Osteoblast (primary cell): ENCODE results near the gene TENM4. TPM values are rescaled to one million over a fixed set of nuclear protein-coding genes. Genes with fewer than 3 reads are reported as not detected.

Experiments
- DNase-seq: peaks from one replicate; pipeline ENCODE4 v3.0.0; 2011; ENCODE audit warnings: low spot score, mixed read lengths; ENCODE audit not compliant: insufficient read length; ENCODE audit errors: missing footprints
- H2AFZ ChIP-seq: 2 replicates; pipeline ENCODE4 v1.6.0; 2011; ENCODE audit warnings: mild to moderate bottlenecking, low read length
- H3K27ac ChIP-seq: 2 replicates; pipeline ENCODE4 v1.5.1; 2011; ENCODE audit warnings: mild to moderate bottlenecking, low read depth, low read length, moderate library complexity
- H3K27me3 ChIP-seq: 2 replicates; pipeline ENCODE4 v1.6.0; 2012; ENCODE audit warnings: mild to moderate bottlenecking, control low read depth, inconsistent platforms, low read length, moderate library complexity; ENCODE audit not compliant: insufficient read depth
- H3K36me3 ChIP-seq: 2 replicates; pipeline ENCODE4 v1.5.1; 2011; ENCODE audit warnings: mild to moderate bottlenecking, low read length, control low read depth, moderate library complexity; ENCODE audit not compliant: insufficient read depth
- H3K4me1 ChIP-seq: 2 replicates; pipeline ENCODE4 v1.5.1; 2011; ENCODE audit warnings: mild to moderate bottlenecking, low read length, control low read depth, moderate library complexity; ENCODE audit not compliant: insufficient read depth
- H3K4me2 ChIP-seq: 2 replicates; pipeline ENCODE4 v1.6.0; 2011; ENCODE audit warnings: mild to moderate bottlenecking, low read length; ENCODE audit not compliant: insufficient read depth
- H3K4me3 ChIP-seq: fragments of 200-600 bp; sonication (generic); 3 replicates; pipeline ENCODE4 v1.5.1; 2012; ENCODE audit warnings: mild to moderate bottlenecking, low read length, inconsistent platforms; ENCODE audit not compliant: insufficient read depth
- H3K79me2 ChIP-seq: 2 replicates; pipeline ENCODE4 v1.6.0; 2012; ENCODE audit warnings: mild to moderate bottlenecking, low read length, control low read depth, inconsistent platforms; ENCODE audit not compliant: insufficient read depth
- H3K9me3 ChIP-seq: 2 replicates; pipeline ENCODE4 v1.5.1; 2011; ENCODE audit warnings: low read depth, low read length, control low read depth
- H4K20me1 ChIP-seq: 2 replicates; pipeline ENCODE4 v1.6.0; 2012; ENCODE audit warnings: mild to moderate bottlenecking, low read length, control low read depth; ENCODE audit not compliant: insufficient read depth
- CTCF ChIP-seq: IDR thresholded peaks from 2 replicates; pipeline ENCODE4 v1.5.1; 2011; ENCODE audit warnings: mild to moderate bottlenecking, low read depth, low read length, moderate library complexity; ENCODE audit errors: extremely low read depth
- total RNA-seq: library from RNA; depleted of rRNA; stranded (reverse); fragments of >200 nt; gene quantifications from 2 replicates; pipeline ENCODE4 v1.2.3, GENCODE V29; 2012

TENM4 gene
- total RNA-seq, 1 donor: 63.3 TPM

- Histone ChIP-seq H3K36me3 (no peaks in the 10 kb centered on the region), H3K27me3 (peaks cover 2% of the 10 kb centered on the region), H3K79me2 (no peaks in the 10 kb centered on the region), H3K4me2 (no peak overlapping the region), H2AFZ (no peak overlapping the region), H3K27ac (no peak overlapping the region), H4K20me1 (no peaks in the 10 kb centered on the region), H3K4me1 (no peaks in the 10 kb centered on the region), H3K4me3 (no peak overlapping the region), H3K9me3 (no peaks in the 10 kb centered on the region)
- no peak for DNase-seq
- no peak for TF ChIP-seq CTCF
These were observed 677.2 kb downstream of the TENM4 start for GRCh38 chr11:78763664-78764063.

GRCh38 chr11:78762105-78762504 is 678.7 kb downstream of the TENM4 start:
- no peaks in the 10 kb centered on the region for H3K79me2 ChIP-seq
- H3K9me3 ChIP-seq: no peaks in the 10 kb centered on the region
- H3K4me1 ChIP-seq: no peaks in the 10 kb centered on the region
- no peak overlapping the region for H3K4me2 ChIP-seq
- TF ChIP-seq CTCF: no peak
- no peak overlapping the region for H2AFZ ChIP-seq
- H3K27ac ChIP-seq: no peak overlapping the region
- no peak for DNase-seq
- H3K36me3 ChIP-seq: no peaks in the 10 kb centered on the region
- no peak overlapping the region for H3K4me3 ChIP-seq
- peaks cover 2% of the 10 kb centered on the region for H3K27me3 ChIP-seq
- no peaks in the 10 kb centered on the region for H4K20me1 ChIP-seq

- no peak for DNase-seq
These were observed 681.8 kb downstream of the TENM4 start for GRCh38 chr11:78759071-78759470.

GRCh38 chr11:78753297-78753696 is 687.5 kb downstream of the TENM4 start:
- no peak for DNase-seq
- Histone ChIP-seq H3K4me1 (no peaks in the 10 kb centered on the region), H3K36me3 (no peaks in the 10 kb centered on the region), H3K79me2 (no peaks in the 10 kb centered on the region), H4K20me1 (no peaks in the 10 kb centered on the region), H2AFZ (no peak overlapping the region), H3K27me3 (no peaks in the 10 kb centered on the region), H3K4me2 (no peak overlapping the region), H3K4me3 (no peak overlapping the region), H3K9me3 (no peaks in the 10 kb centered on the region), H3K27ac (no peak overlapping the region)
- TF ChIP-seq CTCF: no peak

More at GRCh38 chr11:78759071-78759470, 681.8 kb downstream of the TENM4 start:
- no peaks in the 10 kb centered on the region for H4K20me1 ChIP-seq
- peaks cover 2% of the 10 kb centered on the region for H3K27me3 ChIP-seq
- no peaks in the 10 kb centered on the region for H3K9me3 ChIP-seq
- H3K27ac ChIP-seq: no peak overlapping the region
- no peaks in the 10 kb centered on the region for H3K79me2 ChIP-seq
- TF ChIP-seq CTCF: peak; percentile 18
- H2AFZ ChIP-seq: no peak overlapping the region
- H3K4me3 ChIP-seq: no peak overlapping the region
- H3K4me1 ChIP-seq: no peaks in the 10 kb centered on the region
- H3K4me2 ChIP-seq: no peak overlapping the region
- no peaks in the 10 kb centered on the region for H3K36me3 ChIP-seq
